Suprapubic skin (tissue), 4 donors: Measurements from ENCODE around the gene SLC25A24.
"Not testable (repeated sequence)": the region's sequence is repeated elsewhere in the genome, so short reads cannot be mapped to it uniquely, and the experiment has no call there.

Experiments used
- EP300 ChIP-seq: sonication (generic); formaldehyde crosslinking; IDR thresholded peaks from one replicate; pipeline ENCODE4 v1.6.1; 2017; ENCODE audit warnings: antibody characterized with exemption
- POLR2A ChIP-seq, 2 donors: fragments of 450-650 bp; IDR thresholded peaks; one replicate each; pipeline ENCODE4 v1.6.1; 2017; ENCODE audit warnings: antibody characterized with exemption in 2 of 2, mild to moderate bottlenecking in 2 of 2, moderate library complexity in 2 of 2
- POLR2AphosphoS5 ChIP-seq, 3 donors: sonication (generic); formaldehyde crosslinking; IDR thresholded peaks; one replicate each; pipeline ENCODE4 v1.6.1; 2017; ENCODE audit warnings: antibody characterized with exemption in 3 of 3
- TF ChIP-seq, protein P1 (sequence below), 2 donors: fragments of 200-600 bp in 1 of 2; fragments of 450-650 bp in 1 of 2; sonication (generic) in 1 of 2; IDR thresholded peaks; one replicate each; pipeline ENCODE4 v1.5.1; 2016 to 2019; ENCODE audit warnings: antibody characterized with exemption in 2 of 2, mild to moderate bottlenecking in 1 of 2, moderate library complexity in 1 of 2

DNA sequence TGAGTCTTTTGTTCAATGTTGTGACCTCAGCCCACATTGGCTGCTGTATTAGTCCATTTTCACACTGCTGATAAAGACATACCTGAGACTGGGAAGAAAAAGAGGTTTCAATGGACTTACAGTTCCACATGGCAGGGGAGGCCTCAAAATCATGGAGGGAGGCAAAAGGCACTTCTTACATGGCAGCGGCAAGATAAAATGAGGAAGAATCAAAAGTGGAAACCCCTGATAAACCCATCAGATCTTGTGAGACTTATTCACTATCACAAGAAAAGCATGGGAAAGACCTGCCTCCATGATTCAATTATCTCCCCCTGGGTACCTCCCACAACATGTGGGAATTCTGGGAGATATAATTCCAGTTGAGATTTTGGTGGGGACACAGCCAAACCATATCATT is 68.9 kb downstream of the SLC25A24 start:
- TF ChIP-seq POLR2AphosphoS5 (IDR thresholded peaks at IDR 0.05); POLR2A (IDR thresholded peaks at IDR 0.05); EP300: not testable (repeated sequence)
- TF ChIP-seq, protein P1, sequence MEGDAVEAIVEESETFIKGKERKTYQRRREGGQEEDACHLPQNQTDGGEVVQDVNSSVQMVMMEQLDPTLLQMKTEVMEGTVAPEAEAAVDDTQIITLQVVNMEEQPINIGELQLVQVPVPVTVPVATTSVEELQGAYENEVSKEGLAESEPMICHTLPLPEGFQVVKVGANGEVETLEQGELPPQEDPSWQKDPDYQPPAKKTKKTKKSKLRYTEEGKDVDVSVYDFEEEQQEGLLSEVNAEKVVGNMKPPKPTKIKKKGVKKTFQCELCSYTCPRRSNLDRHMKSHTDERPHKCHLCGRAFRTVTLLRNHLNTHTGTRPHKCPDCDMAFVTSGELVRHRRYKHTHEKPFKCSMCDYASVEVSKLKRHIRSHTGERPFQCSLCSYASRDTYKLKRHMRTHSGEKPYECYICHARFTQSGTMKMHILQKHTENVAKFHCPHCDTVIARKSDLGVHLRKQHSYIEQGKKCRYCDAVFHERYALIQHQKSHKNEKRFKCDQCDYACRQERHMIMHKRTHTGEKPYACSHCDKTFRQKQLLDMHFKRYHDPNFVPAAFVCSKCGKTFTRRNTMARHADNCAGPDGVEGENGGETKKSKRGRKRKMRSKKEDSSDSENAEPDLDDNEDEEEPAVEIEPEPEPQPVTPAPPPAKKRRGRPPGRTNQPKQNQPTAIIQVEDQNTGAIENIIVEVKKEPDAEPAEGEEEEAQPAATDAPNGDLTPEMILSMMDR (IDR thresholded peaks at IDR 0.05) = not testable (repeated sequence)
